Esophagus muscularis mucosa (tissue), 4 donors: ENCODE data around the gene CHEK1.

Source experiments
- EP300 ChIP-seq: sonication (generic); formaldehyde crosslinking; IDR thresholded peaks from one replicate; pipeline ENCODE4 v1.6.1; 2017; ENCODE audit warnings: antibody characterized with exemption
- POLR2A ChIP-seq: fragments of 450-650 bp; IDR thresholded peaks from one replicate; pipeline ENCODE4 v1.6.1; 2017; ENCODE audit warnings: antibody characterized with exemption, moderate library complexity, mild to moderate bottlenecking, low read depth
- POLR2AphosphoS5 ChIP-seq, 2 donors: sonication (generic); formaldehyde crosslinking; IDR thresholded peaks; one replicate each; pipeline ENCODE4 v1.6.1; 2017; ENCODE audit warnings: antibody characterized with exemption in 2 of 2
- TF ChIP-seq, protein P1 (sequence below), 3 experiments: fragments of 200-600 bp in 2 of 3; fragments of 450-650 bp in 1 of 3; sonication (generic) in 2 of 3; IDR thresholded peaks; one replicate each; pipeline ENCODE4 v1.5.1; 2017 to 2019; ENCODE audit warnings: antibody characterized with exemption in 3 of 3, mild to moderate bottlenecking in 2 of 3, moderate library complexity in 1 of 3

DNA sequence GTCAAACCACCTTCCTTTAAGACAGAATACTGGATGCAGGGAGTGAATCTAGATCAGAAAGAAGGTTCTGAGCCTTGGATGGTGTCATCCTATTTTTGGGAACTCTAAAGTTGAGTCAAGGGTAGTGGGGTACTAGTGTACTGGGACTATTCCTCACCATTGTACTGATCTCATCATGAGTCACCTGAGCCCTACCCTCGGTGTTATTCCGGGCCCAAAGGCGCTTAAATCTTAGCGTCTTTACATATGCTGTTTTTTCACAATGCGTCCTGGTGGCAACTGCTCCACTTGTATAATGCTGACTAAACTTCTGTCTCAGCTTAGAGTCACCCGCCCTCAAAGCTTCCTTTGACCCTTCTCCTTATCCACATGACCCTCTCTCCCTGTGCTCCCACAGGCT, 95.8 kb downstream of the CHEK1 start:
- TF ChIP-seq, protein P1, sequence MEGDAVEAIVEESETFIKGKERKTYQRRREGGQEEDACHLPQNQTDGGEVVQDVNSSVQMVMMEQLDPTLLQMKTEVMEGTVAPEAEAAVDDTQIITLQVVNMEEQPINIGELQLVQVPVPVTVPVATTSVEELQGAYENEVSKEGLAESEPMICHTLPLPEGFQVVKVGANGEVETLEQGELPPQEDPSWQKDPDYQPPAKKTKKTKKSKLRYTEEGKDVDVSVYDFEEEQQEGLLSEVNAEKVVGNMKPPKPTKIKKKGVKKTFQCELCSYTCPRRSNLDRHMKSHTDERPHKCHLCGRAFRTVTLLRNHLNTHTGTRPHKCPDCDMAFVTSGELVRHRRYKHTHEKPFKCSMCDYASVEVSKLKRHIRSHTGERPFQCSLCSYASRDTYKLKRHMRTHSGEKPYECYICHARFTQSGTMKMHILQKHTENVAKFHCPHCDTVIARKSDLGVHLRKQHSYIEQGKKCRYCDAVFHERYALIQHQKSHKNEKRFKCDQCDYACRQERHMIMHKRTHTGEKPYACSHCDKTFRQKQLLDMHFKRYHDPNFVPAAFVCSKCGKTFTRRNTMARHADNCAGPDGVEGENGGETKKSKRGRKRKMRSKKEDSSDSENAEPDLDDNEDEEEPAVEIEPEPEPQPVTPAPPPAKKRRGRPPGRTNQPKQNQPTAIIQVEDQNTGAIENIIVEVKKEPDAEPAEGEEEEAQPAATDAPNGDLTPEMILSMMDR (IDR thresholded peaks at IDR 0.05), result no peak
- TF ChIP-seq EP300 (no peak), POLR2A (no peak), POLR2AphosphoS5 (IDR thresholded peaks at IDR 0.05) (no peak)
